ENCODE results near the gene LSAMP. TPM values are rescaled to one million over a fixed set of nuclear protein-coding genes. Genes with fewer than 3 reads are reported as not detected.

The LSAMP gene
- total RNA-seq, 1 experiment from 2014 or later, result not detected

DNA sequence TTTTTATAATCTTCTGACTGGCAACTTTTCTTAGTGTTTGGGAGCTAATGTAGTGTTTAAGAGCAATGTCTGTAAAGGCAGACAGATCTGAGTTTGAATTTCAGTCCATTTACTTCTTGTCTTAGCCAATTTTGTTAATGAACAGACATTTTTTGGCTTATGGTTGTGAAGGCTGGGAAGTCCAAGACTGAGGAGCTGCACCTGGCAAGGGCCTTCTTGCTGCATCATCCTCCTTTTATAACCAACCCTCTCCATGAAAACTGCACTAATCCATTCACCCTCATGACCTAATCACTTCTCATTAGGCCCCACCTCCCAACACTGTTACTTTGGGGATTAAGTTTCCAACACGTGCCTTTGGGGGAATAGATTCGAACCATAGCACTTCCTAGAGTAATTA lies 657.5 kb downstream of the LSAMP start:
- POLR2A ChIA-PET (ENCODE audit: unreplicated experiment), result no interaction called here
- Histone ChIP-seq H3K4me3 (no peak overlapping the region), H3K4me1 (replicated peaks; ENCODE audit: insufficient read depth) (peaks cover 69% of the 10 kb centered on the region), H3K79me2 (ENCODE audit: low read depth) (no peaks in the 10 kb centered on the region), H3F3A (ENCODE audit: insufficient read depth, low read depth) (peaks cover 62% of the 10 kb centered on the region), H3K4me2 (no peak overlapping the region), H3K27me3 (ENCODE audit: insufficient read depth, low read depth) (no peaks in the 10 kb centered on the region), H4K20me1 (ENCODE audit: insufficient read depth) (no peaks in the 10 kb centered on the region; the same call in 1 of the 2 replicates), H3K36me3 (ENCODE audit: low read depth) (no peaks in the 10 kb centered on the region), H3K27ac (peak overlapping the region; percentile 89), H2AFZ (no peak overlapping the region), H3K9me2 (ENCODE audit: insufficient read depth) (no peaks in the 10 kb centered on the region), H3K9me3 (ENCODE audit: insufficient read depth, low read depth) (peaks cover 6% of the 10 kb centered on the region; the same call in 1 of the 2 replicates)
- no TSS peak for BruUV-seq (replicated peaks)
- intact Hi-C loops (cut with micrococcal nuclease; ENCODE audit: unreplicated experiment), result loop anchor here (10.0 kb wide), 2 partner anchors 173 to 1163 kb away; no protein-coding TSS in a partner anchor
- CTCF ChIA-PET, result no interaction called here
- TF ChIP-seq EZH2 (IDR thresholded peaks at IDR 0.05; ENCODE audit: low read depth) (no peak), CTCF (conservative IDR thresholded peaks at IDR 0.05) (no peak)
- DNase-seq, result no peak

DNA sequence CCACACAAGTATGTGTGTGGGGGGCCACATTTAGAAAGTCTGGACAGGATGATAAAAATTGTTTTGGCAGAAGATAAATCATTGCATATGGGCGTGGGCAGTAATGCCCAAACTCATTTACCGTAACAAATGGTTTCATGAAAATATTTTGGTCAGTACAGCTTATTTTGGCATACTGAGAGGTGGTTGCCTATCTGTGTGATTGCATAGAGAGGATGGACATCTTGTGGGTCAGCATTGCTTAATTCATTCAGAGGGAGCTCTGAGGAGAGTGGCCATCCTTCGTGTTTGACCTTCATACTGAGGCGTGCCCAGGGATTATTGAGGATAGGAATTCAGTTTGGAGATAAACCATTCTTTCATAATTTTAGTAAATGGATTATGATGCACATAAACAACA lies 659.5 kb downstream of the LSAMP start:
- H3K9me2 ChIP-seq (ENCODE audit: insufficient read depth), result no peaks in the 10 kb centered on the region
- H3K79me2 ChIP-seq (ENCODE audit: low read depth), result no peaks in the 10 kb centered on the region
- TF ChIP-seq CTCF (conservative IDR thresholded peaks at IDR 0.05) (no peak), EZH2 (IDR thresholded peaks at IDR 0.05; ENCODE audit: low read depth) (no peak)
- H3K27me3 ChIP-seq (ENCODE audit: insufficient read depth, low read depth), result no peaks in the 10 kb centered on the region
- H3F3A ChIP-seq (ENCODE audit: insufficient read depth, low read depth), result peaks cover 48% of the 10 kb centered on the region
- no peak for DNase-seq
- ChIA-PET POLR2A (ENCODE audit: unreplicated experiment) (no interaction called here), CTCF (no interaction called here)
- no peak overlapping the region for H3K4me3 ChIP-seq
- no peaks in the 10 kb centered on the region for H3K36me3 ChIP-seq (ENCODE audit: low read depth)
- intact Hi-C loops (cut with micrococcal nuclease; ENCODE audit: unreplicated experiment), result loop anchor here (10.0 kb wide), 2 partner anchors 171 to 1161 kb away; no protein-coding TSS in a partner anchor
- H3K9me3 ChIP-seq (ENCODE audit: insufficient read depth, low read depth), result peaks cover 6% of the 10 kb centered on the region; the same call in 1 of the 2 replicates
- no peaks in the 10 kb centered on the region; the same call in 1 of the 2 replicates for H4K20me1 ChIP-seq (ENCODE audit: insufficient read depth)
- H2AFZ ChIP-seq, result no peak overlapping the region
- no peak overlapping the region for H3K4me2 ChIP-seq
- no peak overlapping the region for H3K27ac ChIP-seq
- peaks cover 51% of the 10 kb centered on the region for H3K4me1 ChIP-seq (replicated peaks; ENCODE audit: insufficient read depth)
- no TSS peak for BruUV-seq (replicated peaks)

GRCh38 chr3:115784739-115785536 lies 660.3 kb downstream of the LSAMP start:
- Histone ChIP-seq H3K27me3 (ENCODE audit: insufficient read depth, low read depth) (no peaks in the 10 kb centered on the region), H3K79me2 (ENCODE audit: low read depth) (no peaks in the 10 kb centered on the region), H3K27ac (peak overlapping the region; percentile 63), H3K9me3 (ENCODE audit: insufficient read depth, low read depth) (0 out of 2 replicates have a peak, but pooled peaks cover 5% of the 10 kb centered on the region), H3F3A (ENCODE audit: insufficient read depth, low read depth) (peaks cover 40% of the 10 kb centered on the region), H3K4me1 (replicated peaks; ENCODE audit: insufficient read depth) (peaks cover 43% of the 10 kb centered on the region), H3K9me2 (ENCODE audit: insufficient read depth) (no peaks in the 10 kb centered on the region), H3K4me2 (peak overlapping the region; percentile 92), H4K20me1 (ENCODE audit: insufficient read depth) (no peaks in the 10 kb centered on the region; the same call in 1 of the 2 replicates), H2AFZ (peak overlapping the region; percentile 84), H3K36me3 (ENCODE audit: low read depth) (no peaks in the 10 kb centered on the region), H3K4me3 (peak overlapping the region; percentile 73)
- CTCF ChIA-PET, result interaction anchor here (0.6 to 1.3 kb wide), 3 partner anchors 30 to 1472 kb away, joined by 4 to 7 read pairs (median 6); no protein-coding TSS in a partner anchor
- DNase-seq, result no peak
- intact Hi-C loops (cut with micrococcal nuclease; ENCODE audit: unreplicated experiment), result loop anchor here (1.0 to 10.0 kb wide), 7 partner anchors 29 to 1160 kb away; partner anchors contain the start of gene ZBTB20
- BruUV-seq (replicated peaks), result no TSS peak
- TF ChIP-seq EZH2 (IDR thresholded peaks at IDR 0.05; ENCODE audit: low read depth), result no peak
- TF ChIP-seq CTCF (conservative IDR thresholded peaks at IDR 0.05), result peak; percentile 39; the same call in 1 of the 2 replicates
- POLR2A ChIA-PET (ENCODE audit: unreplicated experiment), result interaction anchor here (0.6 to 0.7 kb wide), 3 partner anchors 41 to 1955 kb away, joined by 3 to 4 read pairs (median 3); no protein-coding TSS in a partner anchor

Data from PC-9 (cell line).